ENCODE data around the gene SNN. TPM values are rescaled to one million over a fixed set of nuclear protein-coding genes. Genes with fewer than 3 reads are reported as not detected.

The SNN gene
- total RNA-seq, 2 experiments from 2014 or later = 5.6 to 6.2 TPM

- ChIA-PET CTCF (interaction anchor here (0.6 kb wide), 1 partner anchor 346 kb away, joined by 3 read pairs; no protein-coding TSS in a partner anchor), POLR2A (no interaction called here)
Measured at GRCh38 chr16:11708421-11708820, 40.2 kb downstream of the SNN start.

DNA sequence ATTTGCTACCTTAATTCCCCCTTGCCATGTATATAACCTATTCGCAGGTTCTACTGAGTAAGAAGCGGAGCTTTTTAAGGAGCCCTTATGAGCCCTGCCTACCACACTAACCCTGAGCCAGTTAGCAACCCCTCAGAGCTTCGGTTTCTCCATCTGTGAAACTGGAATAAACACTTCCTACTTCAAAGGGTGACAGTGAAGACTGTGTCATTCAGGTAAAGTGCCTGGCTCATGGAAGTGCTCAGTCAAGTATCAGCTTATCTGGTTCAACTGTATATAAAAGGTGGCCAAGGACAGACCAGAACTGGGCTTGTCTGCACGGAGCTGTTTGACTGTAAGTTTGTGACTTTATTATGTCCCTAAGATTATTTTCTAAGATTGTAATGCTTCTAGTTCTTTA, 43.4 kb downstream of the SNN start:
- CTCF ChIA-PET = interaction anchor here (1.1 to 2.7 kb wide), 3 partner anchors 23 to 179 kb away, joined by 3 to 12 read pairs (median 4); no protein-coding TSS in a partner anchor
- POLR2A ChIA-PET = no interaction called here

DNA sequence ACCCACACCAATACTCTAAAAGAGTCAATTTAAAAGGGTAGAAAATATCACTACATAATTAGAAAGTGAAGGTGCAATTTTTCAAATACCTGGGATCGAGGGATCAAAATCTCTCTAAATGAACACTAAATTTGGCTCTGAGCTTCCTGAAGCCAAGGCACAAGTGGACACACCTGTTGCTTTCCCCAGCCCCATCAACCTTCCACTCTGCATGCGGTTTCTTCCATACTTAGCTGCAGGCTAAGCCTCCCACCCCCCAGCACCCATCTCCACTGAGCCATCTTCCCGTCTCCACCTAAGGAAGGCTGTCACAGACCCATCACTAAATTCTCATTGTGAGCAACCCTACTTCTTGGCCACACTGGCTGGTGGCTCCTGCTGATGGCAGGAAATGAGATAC, 43.9 kb downstream of the SNN start:
- ChIA-PET POLR2A (interaction anchor here (0.6 kb wide), 1 partner anchor 234 kb away, joined by 6 read pairs; no protein-coding TSS in a partner anchor), CTCF (interaction anchor here (2.7 kb wide), 1 partner anchor 180 kb away, joined by 12 read pairs; no protein-coding TSS in a partner anchor)

DNA sequence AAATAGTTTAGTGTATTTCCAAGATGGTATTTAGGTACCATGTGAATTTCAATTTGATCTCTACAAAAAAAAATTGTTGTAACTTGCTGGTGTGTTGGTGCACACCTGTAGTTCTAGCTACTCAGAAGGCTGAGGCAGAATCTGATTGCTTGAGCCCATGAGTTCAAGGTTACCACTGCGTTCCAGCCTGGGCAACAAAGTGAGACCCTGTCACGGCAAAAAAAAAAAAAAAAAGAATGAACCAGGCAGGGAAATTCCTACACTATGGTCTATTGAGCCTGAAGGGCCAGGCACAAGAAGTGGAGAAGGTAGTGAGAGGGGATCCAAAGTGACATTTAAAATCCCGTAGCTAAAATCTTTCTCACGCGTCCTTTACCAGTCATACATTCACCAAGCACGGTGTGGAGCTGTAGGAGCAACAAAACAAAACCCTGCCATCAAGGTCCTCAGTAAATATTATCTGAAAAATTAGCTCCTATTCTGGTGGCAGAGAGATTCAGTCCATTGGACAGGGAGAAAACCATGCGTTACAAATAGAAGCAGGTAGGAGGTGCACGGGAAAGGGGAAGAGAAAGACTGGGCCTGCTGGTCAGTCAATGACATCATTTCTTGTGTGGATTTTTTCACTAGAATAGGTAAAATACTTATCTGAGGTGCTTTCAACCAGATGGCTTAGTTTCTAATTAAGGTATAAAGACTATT, 47.1 kb downstream of the SNN start:
- ChIA-PET POLR2A (no interaction called here), CTCF (interaction anchor here (0.6 to 1.9 kb wide), 11 partner anchors 9 to 752 kb away, joined by 3 to 8 read pairs (median 3); no protein-coding TSS in a partner anchor)

- POLR2A ChIA-PET = no interaction called here
- CTCF ChIA-PET = no interaction called here
Measured at GRCh38 chr16:11716336-11716735, 48.1 kb downstream of the SNN start.

DNA sequence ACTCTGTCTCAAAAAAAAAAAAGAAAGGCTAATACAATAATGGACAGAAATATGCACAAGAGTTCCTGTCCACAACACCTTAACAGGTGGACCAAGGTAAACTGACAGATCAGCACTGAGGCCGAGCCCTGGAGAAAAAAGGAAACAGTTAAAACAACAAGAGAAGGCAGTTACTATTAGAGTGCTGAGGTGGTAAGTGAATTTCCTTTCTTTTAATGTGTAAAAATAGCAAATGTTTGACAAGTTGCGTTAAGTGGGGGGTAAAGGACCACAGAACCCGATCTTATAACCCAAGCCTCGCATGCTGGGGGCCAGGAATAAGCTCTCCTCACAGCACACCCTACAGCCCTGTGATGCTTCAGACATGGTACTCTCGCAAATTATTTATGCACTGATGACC, 49.6 kb downstream of the SNN start:
- ChIA-PET POLR2A (no interaction called here), CTCF (interaction anchor here (0.7 kb wide), 1 partner anchor 624 kb away, joined by 3 read pairs; no protein-coding TSS in a partner anchor)

GRCh38 chr16:11719171-11719570, 50.9 kb downstream of the SNN start:
- POLR2A ChIA-PET = no interaction called here
- CTCF ChIA-PET = no interaction called here

- ChIA-PET CTCF (no interaction called here), POLR2A (no interaction called here)
Measured at GRCh38 chr16:11719762-11720161, 51.5 kb downstream of the SNN start.

- POLR2A ChIA-PET = no interaction called here
- CTCF ChIA-PET = interaction anchor here (0.7 kb wide), 1 partner anchor 20 kb away, joined by 4 read pairs; no protein-coding TSS in a partner anchor
Measured at GRCh38 chr16:11721781-11722467, 53.7 kb downstream of the SNN start.

DNA sequence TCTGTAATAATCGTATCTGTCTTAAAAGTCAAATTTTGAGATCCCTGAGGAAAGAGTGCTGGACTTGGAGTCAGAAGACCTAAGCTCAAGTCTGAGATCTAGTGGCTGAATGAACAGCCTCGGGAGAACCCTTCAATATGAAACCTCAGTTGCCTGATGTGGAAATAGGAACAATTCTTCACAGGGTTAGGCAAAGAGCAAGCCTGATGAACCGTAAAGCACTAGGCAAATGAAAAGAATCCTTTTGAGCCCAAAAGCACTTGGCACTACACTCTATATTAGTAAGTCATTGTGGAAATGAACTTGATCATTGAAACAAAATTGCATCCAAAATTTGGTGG, 54.2 kb downstream of the SNN start:
- POLR2A ChIA-PET = no interaction called here
- CTCF ChIA-PET = interaction anchor here (0.7 kb wide), 1 partner anchor 21 kb away, joined by 4 read pairs; no protein-coding TSS in a partner anchor

- CTCF ChIA-PET = interaction anchor here (0.6 kb wide), 1 partner anchor 42 kb away, joined by 3 read pairs; no protein-coding TSS in a partner anchor
- POLR2A ChIA-PET = no interaction called here
Measured at GRCh38 chr16:11725457-11725856, 57.2 kb downstream of the SNN start.

DNA sequence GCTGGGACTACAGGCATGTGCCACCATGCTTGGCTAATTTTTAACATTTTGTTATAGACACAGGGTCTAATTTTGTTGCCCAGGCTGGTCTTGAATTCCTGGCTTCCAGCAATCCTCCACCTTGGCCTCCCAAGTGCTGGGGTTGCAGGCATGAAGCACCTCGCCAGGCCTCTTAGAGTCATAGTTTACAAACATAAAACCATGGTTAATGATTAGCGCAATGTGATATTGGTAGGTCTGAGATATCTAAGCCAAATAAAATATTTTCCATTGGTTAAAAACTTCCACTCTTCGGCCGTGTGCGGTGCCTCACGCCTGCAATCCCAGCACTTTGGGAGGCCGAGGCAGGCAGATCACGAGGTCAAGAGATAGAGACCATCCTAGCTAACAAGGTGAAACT, 57.8 kb downstream of the SNN start:
- ChIA-PET CTCF (interaction anchor here (0.6 to 1.1 kb wide), 3 partner anchors 43 to 774 kb away, joined by 3 to 4 read pairs (median 3); no protein-coding TSS in a partner anchor), POLR2A (no interaction called here)

DNA sequence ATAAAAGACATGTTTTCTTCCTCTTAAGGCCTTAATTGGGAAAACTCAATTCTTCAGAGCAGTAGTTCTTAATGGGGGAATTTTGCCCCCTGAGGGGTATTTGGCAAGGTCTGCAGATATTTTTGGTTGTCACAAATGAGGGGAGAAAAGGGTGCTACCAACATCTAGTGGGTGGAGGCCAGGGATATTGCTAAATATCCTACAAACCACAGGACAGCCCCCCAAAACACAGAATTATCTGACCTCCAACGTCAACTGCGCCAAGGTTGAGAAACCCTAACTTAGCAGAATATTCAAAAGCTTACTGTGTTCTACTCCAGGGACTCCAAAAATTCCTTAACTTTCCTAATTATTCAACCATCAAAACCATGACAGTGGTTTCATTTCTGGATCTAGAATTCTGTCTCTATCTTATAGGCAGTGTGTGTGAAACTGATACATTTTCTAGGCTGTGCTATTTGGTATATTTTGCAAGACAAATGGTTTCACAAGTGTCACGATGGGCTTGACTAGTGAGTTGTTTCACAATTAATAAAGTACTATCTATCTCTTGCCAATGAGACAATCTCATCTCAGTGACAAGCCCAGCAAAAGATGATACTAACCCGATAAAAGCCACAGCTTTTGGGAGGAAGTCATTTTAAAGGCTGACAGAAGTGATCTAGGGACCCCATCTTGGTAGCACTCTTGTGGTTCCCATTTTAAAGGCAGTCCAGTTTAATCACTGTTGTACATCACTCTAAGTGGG, 59.7 kb downstream of the SNN start:
- ChIA-PET CTCF (no interaction called here), POLR2A (no interaction called here)

Other genes starting within 250 kb of the SNN start
- 100 to 1,000 TPM; 178 to 183 TPM for gene LITAF, start 81.5 kb upstream of the SNN start, total RNA-seq
- 10 to 100 TPM; 32.1 to 36.1 TPM for gene TXNDC11, start 74.4 kb downstream of the SNN start, total RNA-seq
- 10 to 100 TPM; 50.6 to 52.0 TPM for gene ZC3H7A, start 128.8 kb downstream of the SNN start, total RNA-seq
- gene RSL1D1, start 183.1 kb downstream of the SNN start, total RNA-seq = 100 to 1,000 TPM; 358 to 377 TPM
- gene GSPT1, start 247.5 kb downstream of the SNN start, total RNA-seq = 100 to 1,000 TPM; 239 to 243 TPM